Heart right ventricle (tissue), 16 donors: Measurements from ENCODE around the gene LDLRAD4. TPM values are rescaled to one million over a fixed set of nuclear protein-coding genes. Genes with fewer than 3 reads are reported as not detected.
A peak's percentile ranks its signal among the peaks of the same experiment; 100 is the strongest.

Experiments
- ATAC-seq, 8 donors: fragments of 200-7000 bp; cut with Tn5 transposase; one replicate each; pipeline ENCODE4 v1.9.1; 2020; ENCODE audit warnings: mild to moderate bottlenecking in 8 of 8, moderate library complexity in 8 of 8, moderate number of reproducible peaks in 1 of 8
- DNase-seq, 2 donors: peaks; one replicate each; pipeline ENCODE4 v3.0.0-alpha.2; 2020
- H3K27ac ChIP-seq, 10 donors: fragments of 200-600 bp; sonication (generic) in 2 of 10; one replicate each; pipeline versions ENCODE4 v1.5.0 to v1.8.0; 2020 to 2022; ENCODE audit warnings: mild to moderate bottlenecking in 3 of 10
- H3K27me3 ChIP-seq, 7 donors: fragments of 200-600 bp; one replicate each; pipeline ENCODE4 v1.8.0; 2021 to 2022; ENCODE audit warnings: mild to moderate bottlenecking in 2 of 7
- H3K36me3 ChIP-seq, 9 donors: fragments of 200-600 bp; sonication (generic) in 1 of 9; one replicate each; pipeline versions ENCODE4 v1.5.0 to v1.8.0; 2020 to 2022; ENCODE audit warnings: mild to moderate bottlenecking in 2 of 9
- H3K4me1 ChIP-seq, 9 donors: fragments of 200-600 bp; sonication (generic) in 1 of 9; one replicate each; pipeline versions ENCODE4 v1.5.0 to v1.8.0; 2020 to 2022; ENCODE audit warnings: mild to moderate bottlenecking in 4 of 9
- H3K4me3 ChIP-seq, 10 donors: fragments of 200-600 bp; sonication (generic) in 2 of 10; one replicate each; pipeline versions ENCODE4 v1.5.0 to v1.8.0; 2020 to 2022; ENCODE audit warnings: mild to moderate bottlenecking in 7 of 10, moderate library complexity in 2 of 10
- H3K9me3 ChIP-seq, 11 donors: fragments of 200-600 bp in 10 of 11; sonication (generic) in 2 of 11; one replicate each; pipeline versions ENCODE4 v1.5.0 to v1.8.0; 2013 to 2022; ENCODE audit warnings: mild to moderate bottlenecking in 2 of 11, control low read depth in 1 of 11, moderate library complexity in 1 of 11
- CTCF ChIP-seq, 9 donors: fragments of 200-600 bp; sonication (generic) in 2 of 9; IDR thresholded peaks; one replicate each; pipeline versions ENCODE4 v1.5.0 to v1.8.0; 2021 to 2022; ENCODE audit warnings: antibody characterized with exemption in 9 of 9, mild to moderate bottlenecking in 5 of 9, moderate library complexity in 1 of 9
- WGBS, 2 donors: extraction: QIAGEN DNeasy Blood & Tissue Kit; methylation state at CpG; one replicate each; pipeline ENCODE4 v1.1.7; 2013; ENCODE audit warnings: inconsistent platforms in 1 of 2; 5-methylcytosine and 5-hydroxymethylcytosine counted together
- intact Hi-C, 10 donors: fragments of 100-400 bp; cut with DNase I; formaldehyde crosslinking; loops; one replicate each; pipeline versions ENCODE4 v1.11.1 to v1.14.2; 2022
- polyA plus RNA-seq, 2 donors: library from polyadenylated mRNA; stranded (reverse); fragments of 200-250 nt; gene quantifications; one replicate each; pipeline ENCODE4 v1.2.3, GENCODE V29; 2013
- total RNA-seq, 10 donors: library from RNA; stranded (reverse); fragmentation: NEBNext Ultra II Directional in 3 of 10; extraction: Animal tissue kit (Norgen Biotek cat#: 25700) in 3 of 10; gene quantifications; one replicate each; pipeline versions ENCODE4 v1.2.1 to v1.2.4, GENCODE V29; 2021 to 2023
- donor health status: Arrhythmogenic right ventricular cardiomyopathy.
- donor health status: ischemic (EF 13 %, LVEDD 7.1; RV severe dilation, severe dysfunction).
- donor health status: healthy with polysubstance abuse.
- donor health status: DM: no; HTN: yes; CAD: no.
- donor health status: DM: no; HTN: no; CAD: no.
- donor health status: ischemic (EF 25% LVEDD 6.9; RV normal size, moderate dysfunction).
- donor health status: ischemic (EF 25% LVEDD 5.7; RV mildly dilated, moderate dysfunction).
- donor health status: healthy.
- donor health status: DM: yes; HTN: yes; CAD: no.
- donor health status: Ischemic cardiomyopathy.
- donor health status: ischemic (EF 35%, LVEDD 5.7; RV mildly dilated, moderate dysfunction).
- donor health status: nonischemic (EF 11% LVEDD 7.7; RV severe dilation, severe dysfunction).
- donor health status: DM: yes; HTN: yes; CAD: no.
- donor health status: PGD.
- donor health status: ischemic (EF 29% LVEDD 5.4; RV normal size, mild dysfunction).
- donor health status: nonischemic (EF 23%, LVEDD 6.1; RV moderate dilation, normal function).

LDLRAD4 gene
- total and polyA plus RNA-seq, 12 donors: 5.4 to 74.6 (median 34.6) TPM

- no peak for TF ChIP-seq CTCF (IDR thresholded peaks at IDR 0.05)
- H3K36me3 ChIP-seq: peaks cover 0 to 26% (median 0%) of the 10 kb centered on the region in 9 donors
- DNase-seq (no peak), ATAC-seq (no peak)
- WGBS, 2 donors: 85 to 90% methylated on average over 7 of the region's 7 CpGs
- H3K4me1 ChIP-seq: peaks cover 0 to 48% (median 33%) of the 10 kb centered on the region in 9 donors
- no peaks in the 10 kb centered on the region for H3K9me3 ChIP-seq
- intact Hi-C loops: loop anchor here in 2 of 10 donors (5.0 to 10.0 kb wide), 2 partner anchors 34 to 221 kb away; no protein-coding TSS in a partner anchor
- H3K27me3 ChIP-seq: no peaks in the 10 kb centered on the region
- H3K27ac ChIP-seq: no peak overlapping the region
- no peak overlapping the region for H3K4me3 ChIP-seq
Measured at GRCh38 chr18:13283746-13284145, 65.2 kb downstream of the LDLRAD4 start.

GRCh38 chr18:13284330-13285027 lies 65.9 kb downstream of the LDLRAD4 start:
- Histone ChIP-seq H3K4me1 (peaks cover 0 to 55% (median 39%) of the 10 kb centered on the region in 9 donors), H3K9me3 (no peaks in the 10 kb centered on the region), H3K4me3 (no peak overlapping the region), H3K36me3 (peaks cover 0 to 19% (median 0%) of the 10 kb centered on the region in 9 donors), H3K27ac (no peak overlapping the region), H3K27me3 (no peaks in the 10 kb centered on the region)
- intact Hi-C loops: loop anchor here in 4 of 10 donors (5.0 to 10.0 kb wide), 3 partner anchors 33 to 220 kb away; partner anchors contain the start of gene LDLRAD4 (in 2 of the 4)
- WGBS, 2 donors: 65 to 74% methylated on average over 22 of the region's 22 CpGs
- ATAC-seq (peak in 2 of 8 donors; percentile 21 to 22), DNase-seq (no peak)
- no peak for TF ChIP-seq CTCF (IDR thresholded peaks at IDR 0.05)

GRCh38 chr18:13285874-13286273 lies 67.3 kb downstream of the LDLRAD4 start:
- intact Hi-C loops: loop anchor here in 3 of 10 donors (5.0 to 10.0 kb wide), 2 partner anchors 69 to 219 kb away; partner anchors contain the start of gene LDLRAD4 (in 2 of the 3)
- DNase-seq (no peak), ATAC-seq (no peak)
- 95 to 97% methylated on average over 4 of the region's 4 CpGs for WGBS, 2 donors
- Histone ChIP-seq H3K4me3 (no peak overlapping the region), H3K36me3 (peaks cover 0 to 11% (median 0%) of the 10 kb centered on the region in 9 donors), H3K4me1 (peaks cover 0 to 50% (median 33%) of the 10 kb centered on the region in 9 donors), H3K27me3 (no peaks in the 10 kb centered on the region), H3K27ac (no peak overlapping the region), H3K9me3 (no peaks in the 10 kb centered on the region)
- no peak for TF ChIP-seq CTCF (IDR thresholded peaks at IDR 0.05)

GRCh38 chr18:13286456-13287125 lies 68.0 kb downstream of the LDLRAD4 start:
- H3K4me1 ChIP-seq: peaks cover 0 to 48% (median 26%) of the 10 kb centered on the region in 9 donors
- TF ChIP-seq CTCF (IDR thresholded peaks at IDR 0.05): no peak
- H3K4me3 ChIP-seq: no peak overlapping the region
- 93 to 95% methylated on average over 14 of the region's 14 CpGs for WGBS, 2 donors
- no peaks in the 10 kb centered on the region for H3K9me3 ChIP-seq
- DNase-seq: no peak
- peaks cover 0 to 9% (median 0%) of the 10 kb centered on the region in 9 donors for H3K36me3 ChIP-seq
- no peak for ATAC-seq
- intact Hi-C loops: loop anchor here in 3 of 10 donors (5.0 to 10.0 kb wide), 2 partner anchors 69 to 218 kb away; partner anchors contain the start of gene LDLRAD4 (in 2 of the 3)
- no peaks in the 10 kb centered on the region for H3K27me3 ChIP-seq
- H3K27ac ChIP-seq: no peak overlapping the region
